Activated T-helper 1 cell treated with anti-CD3 and anti-CD28 coated beads, Interleukin-2, amount 50 U/mL, for 16 hours (primary cell): ENCODE results near the gene OR4P4.

Source experiments
- DNase-seq, 2 donors: peaks; one replicate each; pipeline ENCODE4 v3.0.0-alpha.2; 2020; ENCODE audit warnings: low read depth in 1 of 2, low spot score in 1 of 2

The OR4P4 gene

GRCh38 chr11:55634813-55635212 lies at the start of gene OR4P4:
OR4P4 (plus strand) TSS chr11:55635113.
- no peak for DNase-seq

DNA sequence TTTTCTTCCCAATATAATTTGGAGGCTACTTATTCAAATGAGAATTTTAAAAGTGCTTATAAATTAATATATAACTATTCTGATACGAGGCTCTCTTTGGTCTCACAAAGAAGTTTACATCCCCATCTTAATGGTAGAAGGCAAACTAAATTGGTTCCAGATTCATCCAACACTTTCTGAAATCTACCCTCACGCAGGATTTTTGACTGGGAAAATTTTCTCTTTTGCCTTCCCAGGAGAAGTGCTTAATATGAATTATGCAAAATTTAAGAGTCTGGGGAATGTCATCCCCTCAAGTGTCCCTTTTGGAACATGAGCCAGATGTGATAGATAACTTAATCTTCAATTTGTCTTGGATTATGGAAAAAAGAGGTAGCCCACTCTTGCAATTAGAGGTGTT lies 27.4 kb upstream of the OR4P4 start, which contains the start of gene OR4C11:
Gene OR4C11, minus strand, starts transcription at position 101 of the 400 bp plus-strand sequence. CDS start 3,272 bp downstream, outside the sequence.
- DNase-seq = no peak

- DNase-seq = no peak
These were observed 10.4 kb upstream of the OR4P4 start for GRCh38 chr11:55624531-55624930.

DNA sequence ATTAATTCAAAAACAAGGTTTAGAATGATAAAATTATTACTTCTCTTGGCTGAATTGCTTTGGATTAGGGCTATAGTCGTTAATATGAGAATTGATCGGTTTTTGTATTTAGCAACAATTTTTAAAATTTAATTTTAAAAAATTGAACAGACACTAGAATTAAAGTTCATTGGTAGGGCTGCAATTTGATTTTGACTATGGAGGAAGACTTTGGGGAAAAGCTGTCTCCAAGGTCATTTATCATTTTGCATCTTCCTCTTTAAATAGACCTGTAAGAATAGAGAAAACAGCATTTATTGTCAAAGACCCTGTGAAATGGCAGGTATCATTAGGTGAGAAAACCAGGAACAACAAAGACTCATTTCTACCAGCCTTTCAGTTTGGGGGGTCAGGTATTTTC lies 13.1 kb downstream of the OR4P4 start, which contains the start of gene OR4S2:
Gene OR4S2, plus strand, starts transcription at position 301 of the 400 bp plus-strand sequence. CDS start 2,577 bp downstream, outside the sequence.
- DNase-seq = no peak

DNA sequence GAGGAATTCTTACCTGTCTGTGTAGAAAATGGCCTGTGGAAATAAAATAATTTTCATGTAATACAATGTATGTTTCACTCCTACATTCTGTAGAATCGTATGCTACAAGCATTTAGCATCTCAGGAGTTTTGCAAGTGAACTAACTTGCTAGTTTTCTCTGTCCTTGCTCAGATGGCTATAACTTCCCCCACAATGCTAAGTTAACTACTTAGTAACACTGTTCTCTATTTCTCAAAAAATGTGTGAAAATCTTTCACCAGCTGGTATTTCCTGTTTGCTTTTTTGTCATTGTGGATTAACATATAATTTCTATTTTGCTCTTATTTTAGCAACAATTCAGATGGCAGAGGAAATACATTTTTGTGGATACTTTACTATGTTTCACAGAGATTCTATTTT lies 17.6 kb downstream of the OR4P4 start:
- no peak for DNase-seq

- no peak for DNase-seq
These were observed 20.2 kb downstream of the OR4P4 start for GRCh38 chr11:55655096-55655495.

DNA sequence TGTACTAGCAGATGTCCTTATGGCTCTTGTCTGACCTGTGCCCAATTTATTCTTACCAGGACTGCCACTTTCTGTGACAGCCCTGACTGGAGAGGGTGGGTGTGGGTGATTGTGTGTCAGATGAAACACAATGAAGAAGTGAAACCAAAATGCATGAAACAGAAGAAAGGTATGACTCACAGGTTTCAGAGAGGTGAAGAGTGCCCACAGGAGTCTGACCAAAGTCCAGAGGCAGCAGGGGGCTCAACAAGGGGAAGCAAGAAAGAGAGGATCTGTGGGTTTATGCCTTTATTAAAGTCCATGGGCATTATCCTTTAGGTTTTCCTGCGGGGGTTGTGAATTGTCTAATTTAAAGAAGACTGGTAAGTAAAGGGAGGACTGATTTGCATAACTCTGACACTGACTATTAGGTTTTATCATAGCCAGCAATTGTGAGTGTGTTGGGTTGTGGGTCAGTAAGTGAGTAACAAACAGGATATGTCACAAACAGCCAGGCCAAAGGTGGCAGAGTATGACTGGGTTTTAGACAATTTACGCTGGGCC lies 23.2 kb downstream of the OR4P4 start:
- no peak for DNase-seq

DNA sequence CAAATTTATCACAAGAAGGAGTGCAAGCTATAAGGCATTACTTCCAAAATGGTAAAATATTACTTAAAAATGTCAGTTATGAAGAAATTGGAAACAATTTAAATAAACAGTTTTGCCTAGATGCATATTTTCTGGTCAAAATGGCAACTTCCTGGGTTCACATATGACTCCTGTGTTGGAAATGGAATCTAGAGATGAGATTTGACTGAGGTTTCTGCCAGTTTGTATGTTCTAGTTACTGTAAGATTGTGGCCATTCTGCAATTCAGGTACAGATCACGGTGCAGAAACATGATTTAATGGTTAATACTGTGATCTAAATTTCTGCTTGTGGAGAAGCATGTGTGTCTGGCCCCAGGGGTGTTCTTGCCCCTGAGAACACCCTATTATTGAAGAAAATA lies 23.7 kb downstream of the OR4P4 start:
- DNase-seq = no peak

DNA sequence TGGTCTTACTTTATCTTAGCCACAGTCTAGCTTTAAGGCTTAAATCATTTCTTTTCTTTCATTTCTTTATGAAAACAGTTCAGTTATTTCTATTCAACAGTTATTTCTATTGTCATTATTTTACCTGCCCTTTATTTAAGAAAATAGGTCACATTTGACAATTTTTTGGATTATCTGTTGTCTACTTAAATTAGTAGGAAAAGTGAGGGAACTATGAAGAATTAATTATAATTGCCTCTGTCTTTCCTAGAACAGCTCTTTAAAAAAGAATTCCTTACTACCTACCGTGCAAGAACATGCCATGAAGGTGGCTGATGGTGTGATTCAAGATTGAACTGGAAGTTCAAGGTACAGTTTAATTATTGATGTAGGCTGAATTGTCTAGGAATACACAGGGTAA lies 27.0 kb downstream of the OR4P4 start, which contains the start of gene OR4C6:
Gene OR4C6, plus strand, starts transcription at position 301 of the 400 bp plus-strand sequence. CDS start 2,966 bp downstream, outside the sequence.
- no peak for DNase-seq

- DNase-seq = no peak
These were observed 34.5 kb downstream of the OR4P4 start for GRCh38 chr11:55669376-55669775.

- DNase-seq = no peak
These were observed 38.9 kb downstream of the OR4P4 start for GRCh38 chr11:55673860-55674259.
